HCT116 (cell line): ENCODE measurements around the gene CYP46A1. TPM values are rescaled to one million over a fixed set of nuclear protein-coding genes. Genes with fewer than 3 reads are reported as not detected.

Experiments
- ATAC-seq: fragments of 200-7000 bp; cut with Tn5 transposase; 2 replicates; pipeline ENCODE4 v1.9.1; 2020; ENCODE audit warnings: mild to moderate bottlenecking, moderate library complexity
- BruUV-seq: library from RNA; stranded (reverse); fragments of 400-500 nt; replicated peaks from 2 replicates; lab custom pipeline; 2021; lab: Mats Ljungman, UMichigan
- CTCF ChIA-PET: fragments of 300-600 bp; sonication (Branson Sonifier 250); formaldehyde crosslinking; loops from one replicate; lab custom pipeline; 2021; ENCODE audit warnings: antibody characterized with exemption; lab: Charles Lee
- POLR2A ChIA-PET: fragments of 300-600, 350-600 bp; sonication (Branson Sonifier 250); formaldehyde crosslinking; loops from one replicate; lab custom pipeline; 2021; ENCODE audit warnings: antibody characterized with exemption; lab: Charles Lee
- RAD21 ChIA-PET, 2 experiments: fragments of 300-600 bp; sonication (Branson Sonifier 250); formaldehyde crosslinking; loops; one replicate each; lab custom pipeline; 2023; ENCODE audit warnings: low total read pairs in 2 of 2; ENCODE audit not compliant: uncharacterized antibody in 2 of 2, unreplicated experiment in 2 of 2, low non-redundant PET in 1 of 2; lab: Charles Lee
- DNase-seq: peaks from one replicate; pipeline ENCODE4 v3.0.0-alpha.2; 2010; ENCODE audit warnings: low read depth, low spot score
- H2AFZ ChIP-seq: fragments of 200-600 bp; shearing (Covaris generic), sonication (generic); 2 replicates; pipeline ENCODE4 v1.6.1; 2017; ENCODE audit warnings: low read depth, mixed run types, mixed read lengths, antibody characterized with exemption, low read length; ENCODE audit not compliant: poor library complexity, severe bottlenecking
- H3K27ac ChIP-seq: 2 replicates; pipeline ENCODE4 v1.5.1; 2012; ENCODE audit warnings: low read depth, low read length
- H3K27me3 ChIP-seq: fragments of 200-600 bp; sonication (generic); 2 replicates; pipeline ENCODE4 v1.6.1; 2016; ENCODE audit warnings: mixed run types, low read length, mixed read lengths; ENCODE audit not compliant: insufficient read depth
- H3K36me3 ChIP-seq, 2 experiments: fragments of 200-500 bp in 1 of 2; fragments of 200-600 bp in 1 of 2; sonication (Bioruptor generic) in 1 of 2; sonication (generic) in 1 of 2; 2 replicates each; pipeline versions ENCODE4 v1.5.1 to v1.6.1; 2014 to 2016; ENCODE audit warnings: low read length in 2 of 2, inconsistent platforms in 1 of 2, mixed read lengths in 1 of 2, mixed run types in 1 of 2; ENCODE audit not compliant: insufficient read depth in 2 of 2, control insufficient read depth in 1 of 2
- H3K4me1 ChIP-seq, 2 experiments: fragments of 200-600 bp in 1 of 2; sonication (generic) in 1 of 2; 2 replicates each; pipeline versions ENCODE4 v1.5.1 to v1.6.1; 2012 to 2017; ENCODE audit warnings: low read length in 2 of 2, inconsistent platforms in 1 of 2, mild to moderate bottlenecking in 1 of 2, mixed read lengths in 1 of 2, mixed run types in 1 of 2, moderate library complexity in 1 of 2; ENCODE audit not compliant: insufficient read depth in 2 of 2, control insufficient read depth in 1 of 2
- H3K4me2 ChIP-seq: fragments of 200-600 bp; sonication (generic); 2 replicates; pipeline ENCODE4 v1.6.1; 2017; ENCODE audit warnings: mixed run types, low read length, mixed read lengths
- H3K4me3 ChIP-seq, 2 experiments: fragments of 200-600 bp in 1 of 2; sonication (generic) in 1 of 2; replicated peaks in 1 of 2; 2 replicates each; pipeline ENCODE4 v1.5.1; 2011 to 2016; ENCODE audit warnings: low read length in 2 of 2, control low read depth in 1 of 2, low read depth in 1 of 2, mild to moderate bottlenecking in 1 of 2, mixed read lengths in 1 of 2, mixed run types in 1 of 2
- H3K79me2 ChIP-seq: fragments of 200-600 bp; sonication (generic); 2 replicates; pipeline ENCODE4 v1.6.1; 2017; ENCODE audit warnings: mild to moderate bottlenecking, mixed run types, low read length, moderate library complexity, mixed read lengths; ENCODE audit not compliant: insufficient read depth
- H3K9ac ChIP-seq: fragments of 200-600 bp; sonication (generic); 2 replicates; pipeline ENCODE4 v1.6.1; 2016; ENCODE audit warnings: low read length, mixed read lengths
- H3K9me2 ChIP-seq: fragments of 200-600 bp; sonication (generic), shearing (Covaris generic); 2 replicates; pipeline ENCODE4 v1.6.1; 2017; ENCODE audit warnings: mixed run types, mild to moderate bottlenecking, moderate library complexity; ENCODE audit not compliant: insufficient read depth
- H3K9me3 ChIP-seq, 2 experiments: fragments of 200-500 bp in 1 of 2; fragments of 200-600 bp in 1 of 2; sonication (Bioruptor generic) in 1 of 2; sonication (generic) in 1 of 2; 2 replicates each; pipeline ENCODE4 v1.6.1; 2014 to 2017; ENCODE audit warnings: low read length in 2 of 2, mixed read lengths in 2 of 2, inconsistent platforms in 1 of 2, low read depth in 1 of 2, mild to moderate bottlenecking in 1 of 2, mixed run types in 1 of 2, moderate library complexity in 1 of 2; ENCODE audit not compliant: control insufficient read depth in 1 of 2, insufficient read depth in 1 of 2
- H4K20me1 ChIP-seq: fragments of 200-600 bp; sonication (generic), shearing (Covaris generic); 2 replicates; pipeline ENCODE4 v1.6.1; 2017; ENCODE audit warnings: mixed run types, mild to moderate bottlenecking, moderate library complexity; ENCODE audit not compliant: insufficient read depth
- CBX3 ChIP-seq: IDR thresholded peaks from 2 replicates; pipeline ENCODE4 v1.6.1; 2012; ENCODE audit warnings: low read depth
- ELF1 ChIP-seq: IDR thresholded peaks from 2 replicates; pipeline ENCODE4 v1.6.1; 2012; ENCODE audit warnings: low read depth, borderline replicate concordance
- EZH2 ChIP-seq: fragments of 200-600 bp; sonication (generic); IDR thresholded peaks from 2 replicates; pipeline ENCODE4 v1.6.1; 2017; ENCODE audit warnings: antibody characterized with exemption, mixed run types
- FOSL1 ChIP-seq: IDR thresholded peaks from 2 replicates; pipeline ENCODE4 v1.6.1; 2012; ENCODE audit warnings: low read depth
- MAX ChIP-seq: IDR thresholded peaks from 2 replicates; pipeline ENCODE4 v1.6.1; 2012
- POLR2A ChIP-seq: IDR thresholded peaks from 2 replicates; pipeline ENCODE4 v1.7.0; 2011; ENCODE audit warnings: borderline replicate concordance; ENCODE audit not compliant: insufficient read depth, insufficient read length; ENCODE audit errors: extremely low read depth
- RAD21 ChIP-seq: IDR thresholded peaks from 2 replicates; pipeline ENCODE4 v1.6.1; 2012; ENCODE audit warnings: low read depth, mild to moderate bottlenecking
- SIN3A ChIP-seq: IDR thresholded peaks from 2 replicates; pipeline ENCODE4 v1.6.1; 2012; ENCODE audit warnings: low read depth
- SP1 ChIP-seq: IDR thresholded peaks from 2 replicates; pipeline ENCODE4 v1.6.1; 2012; ENCODE audit warnings: low read depth
- SRF ChIP-seq: IDR thresholded peaks from 2 replicates; pipeline ENCODE4 v1.6.1; 2012; ENCODE audit warnings: low read depth
- TCF7L2 ChIP-seq: IDR thresholded peaks from 2 replicates; pipeline ENCODE4 v1.7.0; 2011; ENCODE audit warnings: borderline replicate concordance, inconsistent platforms; ENCODE audit not compliant: insufficient read depth, insufficient read length; ENCODE audit errors: extremely low read depth
- YY1 ChIP-seq: IDR thresholded peaks from 2 replicates; pipeline ENCODE4 v1.6.1; 2011; ENCODE audit warnings: low read length, low read depth, moderate library complexity, mild to moderate bottlenecking; ENCODE audit not compliant: insufficient replicate concordance; ENCODE audit errors: extremely low read depth
- ZNF274 ChIP-seq: fragments of 200-500 bp; sonication (Bioruptor generic); IDR thresholded peaks from 2 replicates; pipeline ENCODE4 v1.6.1; 2014; ENCODE audit warnings: mild to moderate bottlenecking, low read depth, low read length, inconsistent platforms
- intact Hi-C: fragments of 100-400 bp; cut with micrococcal nuclease; formaldehyde crosslinking; loops from 2 replicates; pipeline ENCODE4 v1.10.0; 2022
- total RNA-seq: library from RNA; stranded (reverse); gene quantifications from one replicate; pipeline ENCODE4 v1.2.1, GENCODE V29; 2021; ENCODE audit not compliant: unreplicated experiment

CYP46A1 gene
- total RNA-seq, 1 experiment from 2014 or later = 0.76 TPM

- TF ChIP-seq CBX3 (no peak), SRF (no peak), RAD21 (no peak), TCF7L2 (no peak), ELF1 (no peak), FOSL1 (no peak), POLR2A (no peak), EZH2 (no peak)
Observed at GRCh38 chr14:99662846-99663245, 21.3 kb upstream of the CYP46A1 start (continued).

- POLR2A ChIA-PET = no interaction called here
Observed at GRCh38 chr14:99663386-99664057, 20.6 kb upstream of the CYP46A1 start.

More at GRCh38 chr14:99663386-99664057, 20.6 kb upstream of the CYP46A1 start:
- BruUV-seq = no TSS peak
- peaks cover 4 to 8% of the 10 kb centered on the region in 2 experiments; a peak in 3 of 4 replicates for H3K4me1 ChIP-seq
- no peak for DNase-seq
- H3K9me2 ChIP-seq = no peaks in the 10 kb centered on the region
- TF ChIP-seq ELF1 (no peak), SIN3A (no peak), YY1 (no peak), MAX (no peak), ZNF274 (no peak), SP1 (no peak)
- TF ChIP-seq, all 23 proteins: peak for 0
- Histone ChIP-seq H3K27ac (no peak overlapping the region), H3K27me3 (no peaks in the 10 kb centered on the region), H2AFZ (no peak overlapping the region), H3K9ac (no peak overlapping the region), H3K9me3 (no peaks in the 10 kb centered on the region), H3K4me2 (no peak overlapping the region), H3K4me3 (no peak overlapping the region), H4K20me1 (no peaks in the 10 kb centered on the region), H3K36me3 (no peaks in the 10 kb centered on the region), H3K79me2 (no peaks in the 10 kb centered on the region)
- ChIA-PET CTCF (no interaction called here), RAD21 (no interaction called here)
- no peak for ATAC-seq
- intact Hi-C loops = no loop called here
